Transverse colon (tissue), 3 donors: ENCODE measurements around the gene KCNN2.

Experiments used
- EP300 ChIP-seq: sonication (generic); formaldehyde crosslinking; IDR thresholded peaks from one replicate; pipeline ENCODE4 v1.6.1; 2017; ENCODE audit warnings: antibody characterized with exemption, low read depth
- POLR2A ChIP-seq: fragments of 450-650 bp; IDR thresholded peaks from one replicate; pipeline ENCODE4 v1.6.1; 2016; ENCODE audit warnings: antibody characterized with exemption, mild to moderate bottlenecking, moderate library complexity
- TF ChIP-seq, protein P1 (sequence below), 5 experiments: fragments of 200-600 bp in 3 of 5; fragments of 450-650 bp in 2 of 5; sonication (generic) in 3 of 5; IDR thresholded peaks; 1 replicate in 2 of 5; 2 replicates in 3 of 5; pipeline ENCODE4 v1.5.1; 2016 to 2017; ENCODE audit warnings: antibody characterized with exemption in 5 of 5, inconsistent platforms in 3 of 5, mild to moderate bottlenecking in 2 of 5, moderate library complexity in 1 of 5

DNA sequence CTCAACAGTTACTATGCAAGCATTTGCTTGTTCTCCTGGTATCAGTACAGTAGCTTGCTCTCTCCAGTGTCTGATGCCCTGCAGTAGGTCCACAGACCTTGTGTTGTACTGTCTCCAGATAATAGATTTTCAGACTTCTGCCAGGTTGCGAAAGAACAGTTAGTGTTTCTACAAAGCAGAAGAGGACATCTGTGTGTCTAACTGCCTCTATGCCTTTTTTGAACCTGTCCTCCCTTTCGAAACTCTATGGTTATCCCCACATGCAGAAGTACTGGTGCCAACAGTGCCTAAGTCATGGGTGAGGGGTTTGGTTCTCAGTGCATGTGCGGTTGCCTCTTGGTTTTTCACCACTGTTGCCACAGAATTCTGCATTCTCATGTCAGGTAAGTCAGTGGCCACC is 45.9 kb downstream of the KCNN2 start:
- TF ChIP-seq, protein P1, sequence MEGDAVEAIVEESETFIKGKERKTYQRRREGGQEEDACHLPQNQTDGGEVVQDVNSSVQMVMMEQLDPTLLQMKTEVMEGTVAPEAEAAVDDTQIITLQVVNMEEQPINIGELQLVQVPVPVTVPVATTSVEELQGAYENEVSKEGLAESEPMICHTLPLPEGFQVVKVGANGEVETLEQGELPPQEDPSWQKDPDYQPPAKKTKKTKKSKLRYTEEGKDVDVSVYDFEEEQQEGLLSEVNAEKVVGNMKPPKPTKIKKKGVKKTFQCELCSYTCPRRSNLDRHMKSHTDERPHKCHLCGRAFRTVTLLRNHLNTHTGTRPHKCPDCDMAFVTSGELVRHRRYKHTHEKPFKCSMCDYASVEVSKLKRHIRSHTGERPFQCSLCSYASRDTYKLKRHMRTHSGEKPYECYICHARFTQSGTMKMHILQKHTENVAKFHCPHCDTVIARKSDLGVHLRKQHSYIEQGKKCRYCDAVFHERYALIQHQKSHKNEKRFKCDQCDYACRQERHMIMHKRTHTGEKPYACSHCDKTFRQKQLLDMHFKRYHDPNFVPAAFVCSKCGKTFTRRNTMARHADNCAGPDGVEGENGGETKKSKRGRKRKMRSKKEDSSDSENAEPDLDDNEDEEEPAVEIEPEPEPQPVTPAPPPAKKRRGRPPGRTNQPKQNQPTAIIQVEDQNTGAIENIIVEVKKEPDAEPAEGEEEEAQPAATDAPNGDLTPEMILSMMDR (IDR thresholded peaks at IDR 0.05): no peak
- TF ChIP-seq POLR2A: no peak
- no peak for TF ChIP-seq EP300
